ENCODE data around the gene TMEM87B. TPM values are rescaled to one million over a fixed set of nuclear protein-coding genes. Genes with fewer than 3 reads are reported as not detected.

TMEM87B gene
- total and polyA plus RNA-seq, 2 of the 8 experiments (the other 6 are each of a cell fraction or from before 2014, with no cell fraction given), result 7.2 to 9.0 TPM

- CTCF ChIA-PET (ENCODE audit: partially characterized antibody), result no interaction called here
- no peaks in the 10 kb centered on the region for H3K79me2 ChIP-seq (ENCODE audit: control insufficient read depth in 1 of 2, insufficient read depth in 2 of 2, low read length in 2 of 2)
- 83% methylated on average over 1 of the region's 1 CpG; no CpG with 5 or more reads in 1 of the 2 experiments for WGBS, 2 experiments (ENCODE audit: extremely low coverage in 1 of 2, insufficient coverage in 1 of 2, insufficient read length in 1 of 2, insufficient replicate concordance in 2 of 2, low coverage in 1 of 2, low lambda C conversion rate in 2 of 2, missing lambda C conversion rate in 1 of 2)
- TF ChIP-seq BCL11A (IDR thresholded peaks at IDR 0.05; ENCODE audit: low read depth in 2 of 2, low read length in 2 of 2) (no peak), RFX5 (IDR thresholded peaks at IDR 0.05; ENCODE audit: borderline replicate concordance, low read depth, low read length) (no peak), TAF1 (IDR thresholded peaks at IDR 0.05; ENCODE audit: low read depth, low read length) (no peak), SP2 (IDR thresholded peaks at IDR 0.05; ENCODE audit: low read length) (no peak), TBP (IDR thresholded peaks at IDR 0.05; ENCODE audit: low read depth, low read length) (no peak), USF2 (IDR thresholded peaks at IDR 0.05; ENCODE audit: low read length) (no peak), EZH2 (IDR thresholded peaks at IDR 0.05; ENCODE audit: low read depth, low read length, severe bottlenecking) (no peak), PHF8 (conservative IDR thresholded peaks at IDR 0.05; ENCODE audit: low read depth, low read length) (no peak), CHD2 (IDR thresholded peaks at IDR 0.05; ENCODE audit: low read length) (no peak), BRCA1 (IDR thresholded peaks at IDR 0.05; ENCODE audit: low read depth, low read length) (no peak), ATF2 (IDR thresholded peaks at IDR 0.05; ENCODE audit: low read length) (no peak), SAP30 (IDR thresholded peaks at IDR 0.05; ENCODE audit: insufficient read depth, insufficient replicate concordance, low read length) (no peak)
Measured at GRCh38 chr2:112074506-112074905, 19.4 kb downstream of the TMEM87B start.

More at GRCh38 chr2:112074506-112074905, 19.4 kb downstream of the TMEM87B start:
- no peak overlapping the region for H2AFZ ChIP-seq (ENCODE audit: low read length)
- H3K4me1 ChIP-seq (replicated peaks in 1 of 4; ENCODE audit: control insufficient read depth in 3 of 4, insufficient read depth in 4 of 4, low read length in 3 of 4), result no peaks in the 10 kb centered on the region; a peak in 1 of 7 replicates
- no peak overlapping the region for H3K9ac ChIP-seq (replicated peaks in 1 of 4; ENCODE audit: extremely low read depth in 1 of 4, low read depth in 3 of 4, low read length in 3 of 4)
- no peak overlapping the region for H4K91ac ChIP-seq (replicated peaks; ENCODE audit: insufficient read length, low read length)
- H3K27me3 ChIP-seq (replicated peaks in 1 of 4; ENCODE audit: control insufficient read depth in 3 of 4, extremely low read depth in 1 of 4, insufficient read depth in 3 of 4, low read length in 3 of 4), result no peaks in the 10 kb centered on the region
- no peaks in the 10 kb centered on the region for H3K23me2 ChIP-seq (ENCODE audit: low read depth, low read length)
- POLR2A ChIA-PET (ENCODE audit: partially characterized antibody), result no interaction called here
- no peak overlapping the region for H3K14ac ChIP-seq (ENCODE audit: insufficient read length)
- H2BK5ac ChIP-seq (ENCODE audit: low read depth, low read length), result no peak overlapping the region
- H2BK20ac ChIP-seq (ENCODE audit: low read length), result no peak overlapping the region
- no peak overlapping the region for H3K23ac ChIP-seq (ENCODE audit: insufficient read length)
- DNase-seq (ENCODE audit: low read depth in 1 of 2, low spot score in 2 of 2) (no peak), FAIRE-seq (no peak)
- no peak overlapping the region for H3K56ac ChIP-seq (replicated peaks; ENCODE audit: insufficient read length, low read depth, low read length)
- no peaks in the 10 kb centered on the region; a peak in 1 of 8 replicates for H3K36me3 ChIP-seq (ENCODE audit: control insufficient read depth in 2 of 4, insufficient read depth in 4 of 4, low read length in 3 of 4)
- no peak overlapping the region for H2BK120ac ChIP-seq (replicated peaks; ENCODE audit: low read depth, low read length)
- H3K4ac ChIP-seq (replicated peaks; ENCODE audit: insufficient read length, low read depth, low read length), result no peak overlapping the region
- no peaks in the 10 kb centered on the region for H4K20me1 ChIP-seq (replicated peaks in 1 of 2; ENCODE audit: control insufficient read depth in 1 of 2, insufficient read depth in 2 of 2, low read length in 2 of 2)
- no peak overlapping the region for H3K4me3 ChIP-seq (ENCODE audit: extremely low read depth in 1 of 4, insufficient read depth in 2 of 4, low read depth in 3 of 4, low read length in 4 of 4)
- H2BK15ac ChIP-seq (ENCODE audit: low read length), result no peak overlapping the region
- H2AK5ac ChIP-seq (ENCODE audit: low read depth, low read length), result no peak overlapping the region
- no peak overlapping the region for H3K27ac ChIP-seq (ENCODE audit: low read depth, low read length)
- no peak overlapping the region for H3K18ac ChIP-seq (ENCODE audit: extremely low read depth, low read length)
- no peaks in the 10 kb centered on the region for H3K9me3 ChIP-seq (ENCODE audit: insufficient read depth in 2 of 2, low read depth in 1 of 2, low read length in 1 of 2)
- no peak overlapping the region for H3K4me2 ChIP-seq (ENCODE audit: insufficient read depth in 1 of 2, low read depth in 2 of 2, low read length in 2 of 2)
- H4K8ac ChIP-seq (ENCODE audit: extremely low read depth, insufficient read depth, low read length), result no peak overlapping the region
- H2BK12ac ChIP-seq (ENCODE audit: low read depth, low read length), result no peak overlapping the region
- no peak overlapping the region for H4K5ac ChIP-seq (ENCODE audit: insufficient read length, low read depth, low read length)
- H3K79me1 ChIP-seq (ENCODE audit: low read depth, low read length), result no peaks in the 10 kb centered on the region

All from H1 (cell line).